GM21528 (cell line): ENCODE results near the gene STAT1.

Experiments used
- ATAC-seq: cut with Tn5 transposase; IDR thresholded peaks from one replicate; pipeline ENCODE4 v1.9.1; 2021; ENCODE audit warnings: mild to moderate bottlenecking, moderate library complexity; ENCODE audit not compliant: unreplicated experiment, low FRiP score

STAT1 gene

DNA sequence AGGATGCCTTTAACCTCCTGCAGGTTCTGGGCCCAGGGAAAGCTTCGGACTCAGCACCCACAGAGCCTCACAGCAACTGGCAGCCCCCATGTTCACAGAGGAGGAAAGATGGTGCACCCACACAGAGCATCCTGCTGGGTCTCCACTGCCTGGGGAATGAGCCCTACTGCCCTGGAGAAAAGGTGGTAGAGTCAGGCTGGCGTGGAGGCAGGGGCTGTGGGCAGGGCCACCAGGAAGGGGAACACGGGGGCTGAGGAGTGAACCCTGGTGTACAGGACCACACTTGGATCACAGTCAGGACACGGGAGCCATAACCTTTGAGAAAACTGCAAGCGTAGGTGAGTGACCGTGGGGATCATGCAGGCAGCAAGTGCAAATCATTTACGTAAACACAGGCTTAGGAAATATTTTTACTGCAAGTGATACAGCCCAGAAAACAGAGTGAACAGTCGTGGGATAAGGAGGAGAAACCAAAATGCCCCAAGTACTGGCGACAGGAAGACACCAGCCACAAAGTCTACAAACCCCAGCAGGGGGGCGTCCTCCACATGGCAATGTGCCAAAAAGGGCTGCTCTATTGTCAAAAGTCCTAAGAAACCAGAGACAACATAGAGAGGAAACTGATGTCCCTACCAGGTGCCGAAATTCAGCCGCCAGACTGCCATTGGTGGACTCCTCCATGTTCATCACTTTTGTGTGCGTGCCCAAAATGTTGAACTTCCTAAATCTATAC, 27.6 kb downstream of the STAT1 start:
- no peak for ATAC-seq

DNA sequence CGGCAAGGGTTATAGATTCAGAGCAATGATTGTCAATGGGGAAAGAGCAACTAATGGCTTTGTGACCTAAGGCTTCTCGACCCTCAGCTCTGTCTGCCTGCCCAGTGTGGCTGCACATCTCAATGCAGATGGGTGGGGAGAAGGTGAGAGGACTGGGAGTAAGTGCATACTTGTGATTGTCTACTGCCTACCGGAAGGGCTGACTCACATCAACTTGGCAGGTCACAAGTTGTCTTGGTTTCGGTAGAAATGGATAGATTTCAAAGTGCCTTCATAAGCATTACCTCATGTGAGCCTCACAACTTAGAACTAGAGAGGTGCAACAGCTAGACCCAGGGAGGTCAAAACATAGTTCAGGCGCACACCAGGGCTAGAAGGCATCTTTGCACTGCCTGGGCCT, 29.4 kb downstream of the STAT1 start:
- ATAC-seq, result no peak

DNA sequence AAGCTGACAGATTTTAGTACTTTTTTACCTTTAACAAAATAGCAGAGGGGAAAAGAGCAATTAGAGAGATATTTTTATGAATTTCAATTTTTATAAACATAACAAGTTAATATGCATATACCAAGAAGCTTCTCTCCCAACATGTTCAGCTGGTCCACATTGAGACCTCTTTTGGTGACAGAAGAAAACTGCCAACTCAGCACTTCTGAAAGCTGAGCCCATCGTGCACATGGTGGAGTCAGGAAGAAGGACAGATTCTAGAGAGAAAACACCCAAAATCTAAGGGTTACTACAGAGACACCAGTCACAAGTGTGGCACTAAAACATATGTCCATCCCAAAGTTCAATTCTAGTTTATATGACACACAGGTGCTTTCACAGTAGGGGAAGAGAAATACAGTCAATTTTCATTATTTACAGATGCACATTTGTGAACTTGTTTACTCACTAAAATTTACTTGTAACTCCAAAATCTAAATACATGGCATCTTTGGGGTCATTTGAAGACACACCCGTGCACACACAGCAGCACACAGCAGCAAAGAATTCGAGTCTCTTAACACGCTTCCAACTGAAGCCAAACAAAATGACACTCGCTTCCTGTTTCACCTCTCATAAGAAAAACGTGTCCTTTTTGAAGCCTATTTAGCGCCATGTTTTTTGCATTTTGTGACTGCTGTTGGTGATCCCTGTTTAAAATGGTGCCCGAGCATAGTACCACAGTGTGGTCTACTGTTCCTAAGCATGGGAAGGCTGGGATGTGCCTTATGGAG, 31.5 kb downstream of the STAT1 start:
- ATAC-seq, result no peak

DNA sequence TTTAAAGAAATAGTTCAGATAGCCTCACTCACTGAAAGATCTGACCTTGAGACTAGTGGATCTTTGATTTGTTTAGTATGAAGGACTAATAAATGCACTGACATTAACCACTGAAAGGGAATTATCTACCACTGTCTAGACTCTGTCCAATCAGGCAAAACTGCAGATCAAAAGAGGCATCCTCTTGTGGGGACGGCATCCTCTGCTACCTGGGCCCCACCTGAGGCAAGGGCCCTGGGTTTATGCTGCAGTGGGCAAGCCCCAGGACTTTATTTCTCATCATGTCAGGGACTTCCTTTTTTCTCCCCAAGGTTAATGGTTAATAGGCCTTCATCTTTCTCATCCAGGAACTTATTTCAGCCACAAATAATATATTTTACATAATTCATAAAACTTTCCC, 32.2 kb downstream of the STAT1 start:
- ATAC-seq, result no peak

DNA sequence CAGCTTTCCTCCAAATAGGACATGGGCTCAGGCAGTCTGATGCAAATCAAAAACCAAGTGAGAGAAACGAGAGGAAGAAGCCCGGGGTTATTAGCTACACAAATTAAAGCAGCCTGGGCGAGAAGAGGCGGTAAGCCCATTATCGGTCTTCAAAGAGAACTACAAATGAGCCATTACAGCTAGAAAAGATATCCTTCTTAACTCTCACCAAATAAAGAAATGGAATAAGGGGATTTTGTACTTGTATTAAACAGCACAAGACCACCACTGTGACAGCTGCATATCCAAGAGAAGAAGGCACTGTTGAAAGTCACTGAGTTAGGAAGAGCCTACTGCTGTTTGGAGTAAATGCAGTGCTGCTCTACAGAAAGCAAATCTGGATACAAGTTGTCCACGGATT, 32.6 kb downstream of the STAT1 start:
- ATAC-seq, result no peak

DNA sequence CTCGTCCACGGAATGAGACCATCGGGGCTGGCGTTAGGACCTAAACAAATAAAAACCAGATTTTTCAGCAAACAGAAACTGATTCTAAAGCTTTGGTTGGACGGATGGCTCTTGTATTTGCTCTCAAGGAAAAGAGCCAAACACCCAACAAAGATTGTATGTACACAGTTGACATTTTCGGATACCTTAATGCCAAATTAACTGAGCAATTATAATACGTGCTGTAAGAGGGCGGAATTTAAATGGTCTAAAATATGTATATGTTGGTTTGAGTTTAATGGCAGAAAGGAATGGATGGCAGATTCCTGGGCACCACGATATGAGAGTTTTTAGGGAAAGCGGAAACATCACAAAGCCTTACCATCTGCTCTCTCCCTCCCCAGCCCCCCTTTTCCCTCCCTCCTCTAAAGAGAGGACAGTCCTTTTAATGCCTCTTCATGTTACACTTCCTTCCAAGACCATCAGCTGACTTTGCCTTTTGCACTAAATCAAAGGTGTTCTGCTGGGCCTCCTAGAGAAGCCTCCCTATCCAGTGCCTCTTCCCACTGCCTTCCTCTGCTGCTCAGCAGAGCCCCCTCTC, 33.3 kb downstream of the STAT1 start:
- no peak for ATAC-seq

DNA sequence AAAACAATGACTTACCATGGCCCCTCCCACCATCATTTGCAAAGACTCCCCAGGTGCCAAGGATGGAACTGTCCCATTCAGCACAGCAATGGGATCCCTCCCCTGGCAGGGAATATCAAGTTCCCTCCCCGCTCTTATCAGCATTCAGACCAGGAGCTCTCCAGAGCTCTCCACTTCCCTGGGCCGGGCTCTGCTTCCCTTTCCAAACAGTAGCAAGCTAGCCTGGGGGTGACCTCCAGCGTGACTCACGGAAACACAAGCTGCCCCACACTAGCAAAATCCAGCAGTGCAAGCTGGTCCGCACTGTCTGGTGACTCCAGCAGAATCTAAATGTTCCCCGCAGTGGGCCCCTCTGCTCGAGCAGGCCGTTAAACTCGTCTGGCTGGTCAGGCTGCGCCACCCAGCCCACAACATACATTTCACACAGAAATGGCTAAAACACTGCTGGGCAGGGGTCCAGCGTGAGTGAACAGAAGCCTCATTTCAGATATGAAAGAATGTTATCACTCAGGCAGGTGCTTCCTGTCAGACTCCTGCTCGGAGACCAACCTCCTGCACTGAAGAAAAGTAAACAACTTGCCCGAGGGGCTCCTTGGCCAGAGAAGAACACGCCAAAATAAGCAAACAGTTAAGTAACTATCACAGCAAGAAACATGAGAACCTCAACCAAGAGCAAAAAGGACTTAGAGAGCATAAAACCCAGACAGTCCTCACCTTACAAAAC, 33.9 kb downstream of the STAT1 start:
- ATAC-seq, result no peak

DNA sequence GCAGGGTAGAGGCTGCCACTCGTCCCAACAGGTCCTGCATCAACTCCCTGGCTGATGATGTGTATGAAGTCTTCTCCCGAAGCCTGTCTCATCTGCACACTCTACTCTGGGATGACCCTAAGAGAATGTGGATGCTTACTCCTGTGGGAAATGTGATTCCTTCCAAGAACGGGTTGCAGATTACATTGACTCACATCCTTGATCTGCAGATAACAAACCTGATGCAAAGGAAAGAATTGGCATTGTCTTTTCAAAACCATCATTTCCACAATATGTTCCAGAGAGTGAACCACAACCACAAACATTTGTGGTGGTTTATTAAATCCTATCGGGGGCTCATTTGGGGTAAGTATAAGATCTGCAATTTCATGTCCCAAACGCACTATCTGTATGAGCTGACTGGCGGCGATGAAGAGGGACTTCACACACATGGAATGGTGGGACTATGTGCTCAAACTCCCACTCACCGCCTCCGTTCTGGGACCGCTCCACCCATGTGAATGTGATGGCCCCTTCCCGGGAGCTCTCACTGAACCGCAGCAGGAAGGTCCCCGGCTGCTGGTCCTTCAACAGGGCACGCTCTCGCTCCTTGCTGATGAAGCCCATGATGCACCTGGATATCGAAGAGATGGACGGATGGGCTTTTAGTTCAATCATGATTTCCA, 35.5 kb downstream of the STAT1 start:
- ATAC-seq, result no peak

DNA sequence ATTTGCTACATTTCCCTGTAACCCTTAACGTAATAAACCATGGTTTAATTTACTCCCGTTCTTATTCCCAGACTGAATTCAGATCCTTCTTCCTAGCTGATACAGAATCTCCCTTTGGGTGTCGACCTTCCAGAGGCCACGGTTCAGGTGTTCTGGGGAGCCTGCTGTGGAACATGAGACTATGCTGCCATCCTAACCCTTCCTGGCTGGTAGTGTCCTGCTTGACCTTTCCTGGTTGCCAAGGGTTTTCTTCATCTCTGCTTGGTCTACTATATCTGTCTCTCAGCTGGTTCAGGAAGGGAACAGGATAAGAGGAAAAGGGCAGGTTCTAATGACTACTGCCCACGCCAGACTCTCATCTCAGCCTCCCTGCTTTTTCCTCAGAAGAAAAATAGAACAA, 36.5 kb downstream of the STAT1 start:
- ATAC-seq, result no peak

DNA sequence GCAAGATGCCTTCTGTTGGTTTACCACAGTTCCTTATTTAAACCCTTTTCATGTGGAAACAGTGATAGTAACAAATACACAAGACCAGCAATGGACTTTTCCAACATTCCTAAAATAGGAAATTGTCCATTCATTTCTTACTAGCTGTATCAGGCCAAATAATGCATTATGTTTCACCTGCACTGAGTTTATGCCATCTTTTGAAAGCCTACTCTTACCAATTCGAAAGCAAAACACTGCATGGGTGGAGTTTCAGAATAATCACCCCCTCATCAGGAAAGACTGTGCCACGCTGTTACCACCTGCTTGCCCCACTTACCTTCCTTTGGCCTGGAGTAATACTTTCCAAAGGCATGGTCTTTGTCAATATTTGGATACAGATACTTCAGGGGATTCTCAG, 37.5 kb downstream of the STAT1 start:
- ATAC-seq, result no peak

DNA sequence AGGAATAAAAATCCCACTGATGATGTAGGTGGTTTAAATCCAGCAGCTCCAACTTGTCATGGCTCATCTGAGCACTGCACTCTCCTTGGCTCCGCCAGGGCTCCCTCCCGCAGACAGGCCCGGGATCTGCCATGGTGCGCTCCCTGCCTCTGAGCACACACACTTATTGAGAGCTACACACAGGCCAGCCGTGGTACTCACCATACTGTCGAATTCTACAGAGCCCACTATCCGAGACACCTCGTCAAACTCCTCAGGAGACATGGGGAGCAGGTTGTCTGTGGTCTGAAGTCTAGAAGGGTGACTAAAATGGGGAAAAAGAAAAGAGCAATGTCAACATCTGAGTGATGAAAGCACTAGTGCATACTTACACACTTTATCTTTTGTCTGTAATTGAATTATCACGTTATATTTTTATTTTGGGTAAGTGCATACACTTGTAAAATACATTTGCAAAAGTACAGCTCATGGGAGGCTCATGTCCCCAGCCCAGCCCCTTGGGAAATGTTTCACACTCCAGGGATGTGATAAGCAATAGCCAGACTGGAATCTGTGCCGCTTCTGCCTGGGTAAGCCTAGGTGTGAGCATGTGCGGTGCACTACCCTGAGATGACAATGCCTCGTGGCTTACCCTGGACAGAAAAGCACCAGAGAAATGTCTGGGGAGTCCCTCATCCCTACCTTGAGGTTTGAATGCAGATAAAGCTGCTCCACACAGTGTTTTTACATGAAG, 39.2 kb downstream of the STAT1 start:
- no peak for ATAC-seq

DNA sequence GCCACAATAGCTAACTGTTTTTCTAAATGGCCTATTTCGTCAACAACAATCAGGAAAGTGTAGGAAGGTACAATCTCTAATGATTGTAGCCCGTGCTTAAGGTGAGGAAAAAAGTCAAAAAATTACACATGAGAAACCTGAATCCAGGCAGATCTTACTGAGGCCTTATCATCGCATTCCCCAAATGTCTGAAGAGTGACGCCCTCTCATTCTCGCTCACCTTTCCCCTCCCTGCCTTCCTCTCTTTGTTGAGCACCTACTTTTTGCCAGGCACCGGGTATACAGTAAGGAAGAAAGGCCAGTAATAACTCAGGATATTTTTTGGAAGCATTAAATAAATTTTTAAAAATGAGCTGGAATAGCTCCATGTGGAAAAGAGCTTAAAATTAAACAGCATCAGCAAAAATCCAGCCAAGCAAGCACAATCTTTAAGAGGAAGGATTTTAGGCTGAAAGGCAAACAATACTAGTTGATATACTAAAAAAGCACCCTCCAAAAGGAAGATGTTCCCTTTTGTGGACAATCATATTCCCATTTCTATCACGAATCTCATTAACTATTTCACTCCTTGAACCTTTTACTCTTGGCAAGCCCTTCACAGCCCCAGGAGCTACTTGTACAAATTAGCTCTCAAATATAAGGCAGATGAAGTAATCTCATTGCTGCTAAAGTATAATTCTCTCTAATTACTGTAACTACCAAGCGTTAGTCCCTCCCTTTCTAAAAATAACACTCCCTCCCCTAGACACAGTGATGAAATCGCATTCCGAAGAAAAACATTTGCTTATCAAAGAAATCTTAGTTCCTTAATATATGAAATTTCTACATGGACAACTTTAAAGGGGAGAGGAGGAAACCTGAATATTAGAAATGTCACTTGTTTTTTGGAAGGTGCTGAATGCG, 40.0 kb downstream of the STAT1 start:
- ATAC-seq, result no peak

DNA sequence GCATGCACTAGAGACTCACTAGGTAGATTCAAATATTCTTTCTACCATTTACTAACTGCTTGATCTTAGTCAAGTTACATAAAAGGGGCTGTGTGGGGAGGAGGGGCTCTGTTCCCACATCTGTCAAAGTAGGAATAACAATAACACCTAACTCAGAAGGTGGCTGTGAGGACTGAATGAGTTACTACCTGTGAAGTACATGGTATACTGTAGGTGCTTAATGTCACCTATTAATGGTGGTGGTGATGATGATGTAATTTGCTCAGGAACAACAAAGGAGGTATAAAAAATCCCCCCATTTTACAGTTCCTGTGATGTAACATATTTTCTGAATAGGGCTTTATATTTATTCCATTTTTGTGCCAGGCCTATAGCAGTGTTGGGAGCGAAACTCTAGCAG, 40.7 kb downstream of the STAT1 start:
- no peak for ATAC-seq

DNA sequence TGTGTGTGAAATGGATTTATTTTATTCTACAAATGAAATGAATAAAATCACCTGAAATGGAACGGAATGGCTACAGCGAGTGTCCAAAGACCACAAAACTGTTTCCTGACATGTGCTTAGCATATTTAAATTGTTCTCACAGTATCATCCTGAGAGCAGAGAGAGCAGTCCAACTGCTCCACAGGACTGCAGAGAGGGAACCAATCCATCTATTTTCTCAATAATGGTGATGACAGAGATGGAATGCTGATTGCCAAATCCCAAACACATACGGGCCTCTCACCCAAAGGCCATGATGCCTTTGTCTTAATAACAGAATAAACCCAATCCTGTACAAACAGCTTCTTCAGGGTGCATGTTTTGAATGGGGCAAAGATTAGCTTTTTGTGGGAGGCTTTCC, 41.1 kb downstream of the STAT1 start:
- no peak for ATAC-seq

DNA sequence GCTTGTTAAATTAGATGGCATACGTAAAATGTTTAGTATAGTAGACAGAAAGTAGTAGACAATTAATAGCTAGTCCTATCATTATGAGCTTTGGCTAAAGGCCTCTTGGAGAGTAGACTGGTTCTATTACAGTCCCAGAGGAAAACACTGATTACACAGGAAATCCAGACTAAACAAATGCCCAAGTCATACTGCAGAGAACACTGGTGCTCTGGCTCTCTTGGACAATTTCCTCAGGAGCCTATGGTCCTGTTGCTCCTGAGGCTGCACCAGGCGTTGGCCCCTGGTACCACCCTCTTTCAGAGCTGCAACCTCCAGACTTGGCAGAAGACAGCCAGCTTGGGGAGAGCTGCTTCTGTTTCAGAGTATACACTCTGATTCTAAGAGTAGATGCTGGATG, 41.8 kb downstream of the STAT1 start:
- ATAC-seq, result no peak

DNA sequence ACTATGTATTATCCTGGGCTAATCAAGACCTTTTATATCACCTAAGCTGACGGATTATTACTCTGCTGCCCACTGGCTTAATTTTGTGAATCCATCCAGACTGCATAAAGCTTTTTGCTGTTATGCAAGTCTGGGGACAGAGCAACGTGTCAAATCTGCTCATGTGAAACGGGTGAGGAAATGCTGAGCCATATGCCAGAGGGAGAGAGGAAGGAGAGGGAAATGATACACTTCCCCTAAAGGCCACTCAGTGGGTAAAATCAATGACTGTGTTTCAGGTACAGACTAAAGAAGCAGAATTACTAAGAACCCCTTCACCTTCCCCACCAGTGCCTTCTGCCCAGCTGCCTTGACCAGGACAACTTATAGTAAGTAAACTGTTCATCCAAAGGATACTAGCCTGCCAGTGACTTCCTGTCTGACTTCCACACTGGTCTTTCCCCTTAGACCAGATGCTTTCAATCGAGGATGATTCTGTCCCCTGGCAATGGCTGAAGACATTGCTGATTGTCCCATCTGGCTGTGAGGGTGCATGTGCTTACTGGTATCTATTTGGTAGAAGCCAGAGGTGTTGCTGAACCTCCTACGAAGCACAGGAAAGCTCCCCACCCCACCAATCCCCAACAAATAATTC, 43.0 kb downstream of the STAT1 start:
- no peak for ATAC-seq

DNA sequence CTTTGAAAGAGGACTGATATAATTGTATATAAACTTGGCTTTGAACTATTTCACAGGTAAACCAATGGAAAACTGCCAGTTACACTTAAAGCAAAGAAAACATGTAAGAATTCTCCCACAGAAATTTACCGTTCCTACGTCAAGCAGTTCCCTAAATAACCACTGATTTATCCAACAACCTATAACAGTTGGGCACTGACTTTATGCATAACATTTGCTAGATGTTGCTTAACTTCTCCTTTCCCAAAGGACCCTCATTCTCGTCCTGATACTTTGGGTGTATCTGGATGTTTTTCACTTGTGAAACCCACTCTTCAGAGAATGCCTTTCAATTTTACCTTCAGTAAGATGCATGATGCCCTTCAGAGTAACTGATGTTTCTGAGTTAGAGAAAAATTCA, 43.8 kb downstream of the STAT1 start:
- no peak for ATAC-seq

DNA sequence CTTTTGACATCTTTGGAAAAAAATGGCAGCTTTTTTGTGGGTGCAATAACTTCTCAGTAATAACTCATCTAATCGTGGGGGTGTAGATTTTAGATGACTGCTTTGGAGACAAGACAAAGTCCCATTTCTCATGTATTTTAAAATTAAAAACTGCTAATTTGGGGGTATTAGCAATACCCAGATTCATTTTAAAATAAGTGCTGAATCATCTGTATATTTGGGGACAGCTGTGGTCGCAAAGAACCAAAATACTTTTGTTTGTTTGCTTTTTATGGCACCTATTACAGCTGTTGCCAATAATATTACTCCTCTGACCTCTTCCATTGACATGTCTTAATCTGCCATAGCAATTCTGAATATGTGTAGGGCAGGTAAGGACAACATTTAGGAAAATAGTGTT, 45.4 kb downstream of the STAT1 start:
- no peak for ATAC-seq
